ENCODE data around the gene LIFR.

The LIFR gene

DNA sequence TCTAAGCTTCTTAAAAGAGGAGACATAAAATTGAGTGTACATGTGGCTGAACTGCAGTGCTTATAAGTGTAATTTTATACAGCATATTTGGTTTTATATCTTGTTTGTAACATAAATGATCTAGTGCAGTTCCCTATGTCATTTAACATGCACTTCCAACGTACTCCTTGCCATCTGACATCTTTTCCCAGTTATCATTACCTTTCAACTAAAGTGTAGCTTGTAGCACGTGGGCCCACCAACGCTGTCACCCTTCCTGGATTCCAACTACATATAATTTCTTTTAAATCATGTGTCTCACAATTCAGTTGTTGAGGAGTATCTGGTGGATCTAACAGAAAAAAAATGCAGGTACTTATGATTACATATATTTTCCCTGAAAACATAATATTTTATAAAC is 50.1 kb downstream of the LIFR start:
- FAIRE-seq, result no peak

DNA sequence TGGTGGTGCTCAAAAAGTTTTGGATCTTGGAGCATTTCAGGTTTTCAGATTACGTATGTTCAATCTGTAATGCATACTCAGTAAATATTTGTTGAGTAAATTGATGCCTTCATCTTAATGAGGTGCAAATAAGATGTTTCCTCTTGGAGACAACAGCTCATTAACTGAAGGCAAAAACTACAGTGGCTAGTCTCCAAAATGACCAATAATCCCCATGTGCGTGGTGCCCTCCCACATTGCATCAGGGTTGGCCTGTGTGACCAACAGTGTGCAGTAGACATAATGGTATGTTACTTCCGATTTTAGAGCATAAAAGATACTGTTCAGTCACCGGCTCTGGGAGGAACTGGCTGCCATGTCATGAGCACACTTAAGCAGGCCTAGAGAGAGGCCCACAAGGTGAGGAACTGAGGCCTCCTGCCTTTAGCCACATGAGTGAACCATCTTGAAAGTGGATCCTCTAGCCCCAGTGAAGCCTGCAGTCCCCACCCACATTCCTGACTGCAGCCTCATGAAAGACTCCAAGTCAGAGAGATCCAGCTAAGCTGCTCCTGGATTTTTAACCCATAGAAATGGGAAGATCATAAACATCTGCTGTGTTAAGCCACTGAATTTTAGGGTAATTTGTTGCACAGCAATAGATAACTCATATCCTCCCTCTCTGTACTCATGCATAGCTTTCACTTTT is 55.7 kb downstream of the LIFR start:
- FAIRE-seq, result no peak

DNA sequence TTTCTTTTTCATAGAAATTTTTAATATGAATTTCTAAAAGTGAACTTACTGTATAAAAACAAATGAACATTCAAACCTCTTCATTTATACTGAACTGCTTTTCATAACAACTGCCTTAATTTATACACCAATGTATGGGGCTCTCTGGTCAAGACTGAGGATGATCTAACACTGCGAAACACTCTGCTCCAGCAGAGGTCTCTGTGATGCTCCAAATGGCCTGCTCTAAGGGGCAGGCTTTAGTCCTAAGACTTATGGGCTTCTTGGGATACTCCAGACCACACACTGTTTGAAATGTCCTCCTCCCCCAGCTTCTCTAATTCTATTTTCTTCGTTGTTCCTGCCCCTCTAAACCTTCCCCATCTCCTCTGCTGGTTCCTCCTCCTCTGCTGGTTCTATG is 58.5 kb downstream of the LIFR start:
- FAIRE-seq, result no peak

DNA sequence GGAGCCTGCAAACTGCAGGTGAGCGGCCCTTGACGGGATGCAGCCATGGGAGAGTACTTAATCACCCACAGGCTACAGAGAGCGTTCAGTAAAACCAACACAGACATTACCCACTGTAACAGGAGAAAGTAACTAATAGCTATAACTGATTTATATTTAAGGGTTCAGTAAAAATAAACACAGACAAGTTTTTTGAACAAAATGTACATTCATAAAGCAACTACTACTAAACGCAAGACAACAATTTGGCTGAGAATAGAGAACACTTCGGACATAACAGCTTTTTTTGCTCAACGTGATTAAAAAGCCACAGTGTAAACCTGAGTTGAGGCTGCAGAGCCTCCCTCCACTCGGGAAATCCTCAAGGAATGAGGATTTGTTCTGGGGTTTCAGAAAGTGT is 61.7 kb downstream of the LIFR start:
- FAIRE-seq, result no peak

DNA sequence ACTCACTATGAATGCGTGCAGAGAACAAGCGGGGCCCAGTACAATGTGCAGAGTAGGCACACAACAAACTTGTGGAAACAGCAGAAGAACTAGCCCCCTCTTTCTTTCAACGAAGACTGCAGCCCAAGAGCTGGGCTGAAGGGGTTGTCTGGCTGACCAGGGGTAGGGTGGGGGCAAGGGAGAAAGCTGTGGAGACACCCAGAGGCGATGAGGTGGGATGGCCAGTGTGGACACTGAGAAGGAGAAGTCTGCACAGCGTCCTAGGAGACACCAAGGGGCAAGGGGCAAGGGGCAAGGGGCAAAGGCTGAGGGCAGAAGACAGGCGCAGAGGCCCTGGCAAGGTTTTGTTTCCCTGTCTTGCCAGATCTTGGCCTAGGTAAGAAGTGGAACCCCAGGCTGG is 62.3 kb downstream of the LIFR start:
- no peak for FAIRE-seq

DNA sequence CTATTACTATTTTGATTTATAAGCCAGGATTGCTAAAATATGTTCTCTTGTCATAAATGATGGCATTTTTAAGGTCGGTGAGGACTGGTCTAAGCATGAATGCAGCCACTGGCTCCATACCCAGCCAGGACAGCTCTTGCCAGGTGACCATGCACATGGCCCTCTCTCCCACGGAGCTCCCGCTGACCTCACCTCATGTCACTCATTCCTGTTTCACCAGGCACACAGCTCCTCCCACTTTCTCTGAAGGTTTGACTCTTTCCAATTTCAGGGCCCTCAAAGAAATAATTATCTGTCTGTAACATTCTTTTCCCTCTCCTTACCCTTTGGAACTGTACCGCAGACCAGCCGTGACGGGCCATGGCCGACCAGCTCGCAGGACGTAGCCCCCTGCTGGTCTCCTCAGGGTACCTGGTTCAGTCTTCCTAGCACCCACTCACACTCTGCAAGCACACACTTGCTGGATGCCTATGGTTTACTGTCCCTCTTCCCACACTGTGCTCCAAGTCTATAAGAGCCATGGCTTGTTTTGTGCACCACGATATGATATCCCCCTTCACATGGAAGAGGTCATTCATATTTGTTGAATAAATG is 72.5 kb downstream of the LIFR start:
- FAIRE-seq, result no peak

DNA sequence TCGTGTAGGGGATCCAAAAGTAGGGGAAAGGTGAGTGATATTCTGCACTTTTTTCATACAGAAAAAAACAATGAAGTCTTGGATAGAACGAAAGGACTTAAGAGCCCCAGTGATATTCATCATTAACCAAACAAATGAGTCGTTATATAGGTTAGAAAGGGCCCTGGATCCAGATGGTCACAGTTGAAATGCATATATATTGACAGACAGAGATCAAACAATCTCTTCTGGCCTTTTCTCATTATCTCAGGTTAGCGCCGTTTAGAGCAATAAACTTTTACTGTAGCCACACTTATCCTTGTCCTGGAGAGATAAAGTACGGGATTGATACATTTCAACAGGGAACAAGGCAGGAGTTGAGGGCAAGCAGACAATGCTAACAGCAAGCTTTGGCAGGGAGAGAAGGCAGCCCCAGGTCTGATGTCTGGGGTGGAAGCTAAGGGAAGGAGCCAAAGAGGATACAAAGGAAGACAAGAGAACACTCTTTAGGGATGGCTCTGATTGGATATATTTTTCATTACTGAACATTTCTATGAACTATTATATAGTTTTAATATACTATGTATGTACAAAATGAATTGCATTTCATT is 77.0 kb downstream of the LIFR start:
- FAIRE-seq, result no peak

DNA sequence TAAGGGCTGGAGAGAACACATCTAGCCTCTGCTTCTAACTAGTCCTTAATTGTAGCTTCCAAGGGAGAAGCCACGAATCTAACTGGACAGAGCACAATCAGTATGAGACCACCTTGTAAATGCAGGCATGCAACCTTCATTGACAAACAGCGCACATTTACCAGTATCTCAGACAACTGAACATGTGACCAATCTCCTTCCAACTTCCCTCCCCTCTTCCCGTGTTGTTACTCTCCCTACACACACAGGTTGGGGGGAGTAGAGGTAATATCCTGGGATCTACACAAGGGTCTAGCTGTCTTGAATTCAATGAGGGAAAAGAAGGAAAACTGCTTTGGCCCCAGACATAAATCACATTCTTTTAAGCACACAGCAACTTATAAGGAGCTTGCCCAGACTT is 77.6 kb downstream of the LIFR start:
- FAIRE-seq, result no peak

DNA sequence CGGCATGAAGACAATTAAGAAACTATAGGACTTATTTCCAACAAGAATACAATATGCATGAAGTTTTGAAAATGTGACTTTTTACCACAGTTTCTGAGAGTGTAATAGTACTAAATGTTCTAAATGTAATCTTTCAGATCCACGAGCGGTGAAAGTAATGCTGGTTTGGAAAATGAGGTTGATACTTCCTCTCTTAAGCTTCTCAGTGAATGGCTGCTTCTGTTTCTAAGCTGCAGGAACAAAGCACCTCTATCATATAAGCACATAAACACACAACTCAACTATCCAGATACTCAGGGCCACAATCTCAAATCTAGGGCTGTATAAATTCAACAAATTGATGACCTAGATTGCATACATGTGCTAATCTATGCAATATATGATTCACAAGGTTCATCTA is 78.3 kb downstream of the LIFR start:
- no peak for FAIRE-seq

DNA sequence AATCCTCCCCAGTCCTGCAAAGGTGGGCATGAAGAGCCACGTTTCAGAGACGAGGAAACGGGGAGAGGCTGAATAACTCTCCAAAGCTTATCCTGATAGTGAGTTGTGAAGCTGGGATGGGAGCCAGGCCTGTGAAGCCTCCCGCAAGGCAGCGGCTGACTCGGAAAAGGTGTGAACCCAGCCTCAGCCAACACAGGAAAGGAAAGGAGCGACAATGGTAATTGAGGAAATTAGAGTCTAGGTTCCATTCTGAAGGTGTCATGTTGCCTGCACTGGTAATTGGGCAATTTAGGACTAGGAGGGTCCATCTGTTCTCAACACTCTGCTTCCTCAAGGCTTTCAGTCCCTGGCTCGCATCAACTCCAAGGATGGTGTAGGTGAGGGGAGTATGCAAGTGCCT is 83.4 kb downstream of the LIFR start:
- no peak for FAIRE-seq

DNA sequence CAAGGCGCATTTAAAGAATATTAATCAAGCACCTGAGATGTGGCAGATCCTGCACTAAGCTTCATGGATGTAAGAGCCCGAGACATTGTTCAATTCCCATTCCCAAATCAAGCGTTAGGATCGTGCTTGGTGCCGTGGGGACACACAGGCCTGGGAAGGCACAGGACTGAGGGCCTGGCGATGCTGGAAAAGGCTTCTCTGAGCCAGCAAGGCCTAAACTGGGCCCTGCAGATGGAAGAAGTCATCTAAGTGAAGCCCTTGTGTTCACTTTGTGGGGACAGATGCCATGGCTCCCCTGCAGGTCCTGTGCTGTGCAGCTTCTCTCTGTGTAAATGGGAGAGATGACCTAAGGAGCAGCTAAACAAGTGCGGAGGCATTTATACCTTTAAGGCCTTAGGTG is 83.9 kb downstream of the LIFR start:
- FAIRE-seq, result no peak

DNA sequence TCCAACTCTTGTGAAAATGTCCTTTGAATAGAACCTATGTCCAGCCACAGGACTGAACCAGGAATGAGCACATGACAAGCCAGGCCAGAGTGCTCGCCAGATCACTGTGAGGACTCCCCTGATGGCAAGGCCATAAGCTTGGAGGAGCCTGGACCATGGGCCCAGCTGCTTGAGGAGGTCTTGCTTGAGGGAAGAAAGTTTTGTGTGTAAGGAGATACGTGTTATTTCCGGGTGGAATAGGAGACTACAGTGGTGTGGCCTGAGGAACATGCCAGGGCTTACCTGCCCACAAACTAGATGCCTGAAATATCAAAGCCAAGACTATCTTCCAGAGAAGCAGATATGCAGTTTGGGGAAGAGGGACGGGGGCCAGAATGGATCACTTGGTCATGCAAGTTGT is 84.7 kb downstream of the LIFR start:
- FAIRE-seq, result no peak

DNA sequence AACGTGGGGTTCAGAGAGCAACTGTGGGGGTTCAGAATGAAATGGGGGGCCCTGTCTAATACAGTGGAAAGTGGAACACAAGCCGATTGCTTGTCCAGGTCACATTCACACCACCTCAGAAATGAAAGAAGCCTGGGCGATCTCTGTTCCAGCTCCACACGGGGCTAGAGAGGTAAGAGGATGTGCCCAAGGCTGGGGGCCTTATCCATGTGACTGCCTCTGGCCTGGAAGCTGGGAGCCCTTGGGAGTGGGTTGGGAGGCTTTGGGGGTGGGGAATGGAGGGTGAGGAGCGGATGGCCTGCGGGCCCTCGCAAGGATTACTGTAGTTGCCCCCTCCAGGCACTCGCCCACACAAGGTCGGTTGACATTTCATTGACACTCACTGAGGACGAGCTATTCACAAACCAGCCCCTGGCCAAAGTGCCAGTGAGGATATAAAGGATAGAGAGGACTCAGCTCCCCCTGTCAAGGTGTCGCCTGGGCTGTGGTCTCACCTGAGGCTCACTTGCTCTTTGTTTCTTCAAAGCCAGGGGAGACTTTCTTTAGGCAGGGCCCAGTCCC is 86.7 kb downstream of the LIFR start:
- FAIRE-seq, result no peak

DNA sequence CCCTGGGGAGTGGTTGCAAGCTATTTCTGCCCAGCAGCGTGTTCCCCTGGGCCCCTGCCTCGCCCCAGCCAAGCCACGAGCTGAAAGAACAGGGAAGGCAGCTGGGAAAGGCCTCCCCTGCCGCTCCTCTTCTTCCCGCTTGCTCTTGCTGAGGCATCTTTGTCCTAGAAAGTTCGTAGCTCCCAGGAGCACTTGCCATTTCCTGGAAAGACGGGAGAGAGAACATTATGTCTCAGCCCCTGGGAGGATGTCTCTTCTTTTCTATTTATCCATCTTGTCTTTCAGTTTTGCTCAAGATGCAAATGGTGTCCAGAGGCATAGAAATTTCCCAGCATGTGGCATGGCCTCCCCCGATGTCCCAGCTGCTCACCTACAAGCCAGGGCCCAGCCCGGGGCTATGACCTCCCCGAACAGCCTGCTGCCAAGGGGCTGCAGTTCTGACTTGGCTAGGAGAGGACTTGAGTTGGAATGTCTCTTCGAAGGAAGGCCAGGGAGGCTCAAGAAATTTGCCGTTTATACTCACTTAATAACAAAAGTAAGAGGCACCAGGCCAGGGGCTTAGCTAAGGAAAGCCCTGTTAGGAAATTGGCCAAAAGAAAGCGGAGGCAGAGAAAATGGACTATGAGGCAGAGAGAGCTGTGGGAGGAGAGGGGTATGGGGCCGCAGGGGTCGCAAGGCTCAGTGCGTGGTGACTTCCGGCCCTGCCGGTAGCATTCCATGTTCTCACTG is 87.3 kb downstream of the LIFR start:
- FAIRE-seq, result no peak

DNA sequence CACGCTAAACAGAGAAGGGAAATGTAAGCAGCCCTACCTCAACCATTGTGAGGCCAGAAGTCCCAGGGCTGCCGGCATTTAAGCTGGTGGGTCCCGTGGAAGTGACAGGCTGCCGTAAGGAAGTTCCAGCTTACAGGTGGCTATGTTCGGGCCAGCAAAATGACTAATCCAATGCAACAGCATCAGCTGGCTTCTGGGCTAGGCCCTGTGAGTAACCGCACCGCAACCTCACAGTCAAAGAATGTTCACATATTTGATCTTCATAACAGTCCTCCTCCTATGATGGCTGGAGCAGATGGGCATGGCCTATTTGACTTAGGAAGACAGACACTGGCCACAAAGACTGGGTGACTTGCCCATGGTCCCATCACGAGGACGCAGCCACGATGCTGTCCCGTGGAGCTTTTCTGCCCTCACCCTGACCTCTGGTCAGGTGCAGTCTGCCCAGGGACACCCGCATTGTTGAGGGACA is 88.2 kb downstream of the LIFR start:
- FAIRE-seq, result no peak

DNA sequence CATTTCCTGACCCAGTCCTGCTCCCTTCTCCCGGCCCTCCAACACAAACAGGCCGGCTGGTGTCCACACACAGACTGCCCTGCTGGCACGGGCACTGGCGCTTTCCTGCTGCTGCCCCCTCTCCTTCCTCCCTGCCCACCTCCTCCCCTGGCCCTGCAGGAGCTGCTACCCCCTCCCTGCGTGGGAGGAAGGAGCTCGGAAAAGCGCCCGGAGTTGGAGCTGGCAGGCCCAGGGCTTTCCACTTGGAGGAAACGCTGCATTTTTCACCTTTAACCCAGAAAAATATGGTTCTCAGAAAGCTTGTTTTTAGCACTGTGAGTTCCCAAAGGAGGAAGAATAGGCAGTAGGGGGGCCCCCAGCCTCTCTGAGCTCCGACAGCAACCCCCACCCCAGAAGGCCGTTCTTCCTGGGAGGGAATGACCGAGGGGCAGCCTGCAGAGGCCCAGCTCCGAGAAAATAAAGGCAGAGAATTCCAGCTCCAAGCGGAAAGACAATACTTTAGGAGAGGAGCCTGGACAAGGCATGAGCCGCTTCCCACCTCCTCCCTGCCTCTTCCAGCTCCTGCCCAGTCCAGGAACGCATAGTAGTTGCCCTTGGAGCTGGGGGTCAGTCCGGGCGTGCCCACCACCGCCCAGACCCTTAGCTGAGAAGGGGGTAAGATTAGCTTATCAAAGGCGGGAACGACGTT is 88.9 kb downstream of the LIFR start:
- no peak for FAIRE-seq

DNA sequence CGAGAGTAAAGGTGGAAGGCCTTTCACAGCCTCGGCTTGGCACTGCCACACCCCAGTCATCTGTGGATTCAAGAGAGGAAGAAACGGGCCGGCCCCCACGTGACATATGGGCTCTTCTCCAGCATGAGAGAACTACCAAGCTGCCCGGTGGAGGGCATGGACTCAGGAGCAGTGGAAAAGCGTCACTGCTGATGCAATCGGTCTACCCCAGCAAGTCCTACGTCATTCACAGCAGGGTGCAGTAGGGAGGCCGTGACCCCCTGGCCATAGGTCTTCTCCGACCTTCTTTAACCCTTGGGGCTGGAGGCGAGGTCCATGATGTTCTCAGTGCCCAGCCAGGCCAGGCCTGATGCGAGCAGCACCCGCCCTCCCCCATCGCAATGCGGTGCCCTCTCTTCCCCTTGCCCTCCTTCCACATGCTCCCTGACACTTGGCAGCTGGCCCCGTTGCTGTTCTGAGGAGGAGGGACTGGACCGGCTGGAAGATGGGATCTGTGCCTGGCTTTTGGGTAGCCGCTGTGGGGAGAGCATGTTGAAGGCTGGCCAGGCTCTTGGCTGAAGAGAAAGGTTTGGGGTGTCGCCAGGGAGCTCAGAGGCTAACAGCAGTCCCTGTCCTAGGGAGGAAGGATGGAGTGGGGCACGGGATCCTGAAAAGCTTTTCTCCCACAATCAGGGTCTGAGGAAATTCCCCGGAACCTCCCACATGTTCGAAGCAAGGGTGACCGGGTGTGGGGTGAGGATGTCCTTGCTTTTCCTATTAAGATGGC is 89.8 kb downstream of the LIFR start:
- no peak for FAIRE-seq

DNA sequence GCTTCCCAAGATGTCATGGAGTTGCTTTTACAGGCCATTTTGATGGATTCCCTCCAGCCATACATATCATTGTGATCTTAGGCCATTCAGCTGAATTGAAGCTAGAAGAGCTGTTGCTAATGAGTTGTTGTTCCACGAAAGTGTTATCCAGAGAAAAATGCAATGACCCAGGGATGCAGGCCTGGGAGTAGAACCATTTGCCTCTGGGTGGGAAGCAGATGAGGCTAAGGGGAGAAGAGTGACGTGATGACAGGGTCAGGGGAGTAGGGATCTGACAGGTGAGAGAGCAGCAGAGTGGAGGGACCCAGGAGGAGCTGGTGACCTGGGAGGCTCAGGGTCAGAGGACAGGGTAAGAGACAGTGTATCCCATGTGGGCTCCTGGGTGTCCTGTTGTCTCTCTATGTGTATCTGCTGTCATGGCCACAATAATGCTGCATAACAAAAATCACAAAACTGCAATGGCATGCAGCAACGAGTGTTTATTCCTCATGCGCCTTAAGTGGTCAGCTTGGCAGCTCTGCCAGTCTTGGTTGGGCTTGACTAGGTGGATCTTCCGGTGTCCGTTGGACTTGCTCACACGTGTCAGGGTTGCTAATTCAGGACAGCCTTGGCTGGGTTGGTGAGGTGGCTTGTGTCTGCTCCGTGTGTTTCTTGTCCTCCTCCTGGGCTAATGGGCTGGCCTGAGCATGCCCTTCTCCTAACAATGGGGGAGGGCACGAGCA is 90.6 kb downstream of the LIFR start:
- no peak for FAIRE-seq

DNA sequence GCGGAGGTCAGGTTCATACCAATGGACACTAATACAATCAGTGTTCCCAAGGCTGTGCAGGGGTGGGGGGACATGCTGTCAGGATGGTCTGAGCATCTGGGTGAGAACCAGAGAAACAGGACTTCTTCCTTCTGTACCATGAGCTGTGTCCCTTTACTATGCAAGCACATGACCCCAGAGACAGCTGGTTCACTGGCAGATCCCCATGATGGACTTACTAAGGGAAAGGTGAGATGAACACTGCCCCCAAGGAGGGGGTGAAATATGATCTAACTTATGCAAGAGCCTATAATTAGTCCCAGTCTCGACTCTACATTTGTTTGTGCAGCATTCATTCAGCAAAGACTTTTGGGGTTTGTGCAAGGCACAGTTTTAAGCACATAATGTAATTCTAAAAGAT is 91.4 kb downstream of the LIFR start:
- no peak for FAIRE-seq

DNA sequence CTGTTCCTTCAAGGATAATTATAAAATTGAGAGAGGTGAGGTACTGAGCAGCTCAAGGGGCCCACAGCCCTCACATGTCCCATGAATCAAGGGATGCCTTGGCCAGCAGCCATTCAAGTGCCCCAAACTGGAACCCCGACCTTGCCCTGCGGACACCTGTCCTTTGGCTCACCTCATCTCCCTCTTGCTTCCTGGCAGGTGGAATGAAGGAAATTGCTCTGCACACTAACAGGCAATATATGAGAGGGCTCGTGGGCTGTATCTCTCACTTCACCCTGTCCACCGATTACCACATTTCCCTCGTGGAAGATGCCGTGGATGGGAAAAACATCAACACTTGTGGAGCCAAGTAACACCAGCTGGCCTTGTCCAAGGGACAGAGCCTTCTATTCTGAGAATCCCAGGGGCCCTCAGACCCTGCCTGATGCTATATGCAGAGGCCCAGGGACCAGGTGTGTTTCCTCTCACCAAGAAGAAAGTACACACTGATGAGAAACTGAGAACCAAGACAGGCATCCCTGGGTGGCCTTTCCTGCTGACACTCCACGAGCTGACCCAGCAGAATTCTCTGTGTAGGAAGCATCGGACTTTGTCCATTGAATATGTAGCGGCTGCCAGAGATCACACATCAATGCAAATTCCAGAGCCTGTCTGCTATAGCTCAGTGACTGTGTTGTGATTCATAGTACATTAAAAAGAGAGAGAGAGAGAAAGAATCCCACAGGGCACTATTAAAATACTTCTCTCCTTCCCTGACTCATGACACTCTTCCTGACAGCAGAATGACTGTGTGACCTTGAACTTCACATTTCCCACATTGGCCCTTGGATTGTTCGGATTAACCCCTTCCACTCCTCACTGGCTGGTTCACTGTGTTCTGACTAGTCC is 92.6 kb downstream of the LIFR start:
- no peak for FAIRE-seq
